WTC11 (cell line): ENCODE measurements around the gene NAA25. TPM values are rescaled to one million over a fixed set of nuclear protein-coding genes. Genes with fewer than 3 reads are reported as not detected.

Source experiments
- ATAC-seq: fragments of 200-7000 bp; cut with Tn5 transposase; 2 replicates; pipeline ENCODE4 v1.10.0; 2021; ENCODE audit warnings: mild to moderate bottlenecking, moderate library complexity
- CTCF ChIA-PET: fragments of 300-600 bp; sonication (Branson Sonifier 250); formaldehyde crosslinking; loops from one replicate; lab custom pipeline; 2021; ENCODE audit warnings: antibody characterized with exemption; lab: Charles Lee
- POLR2A ChIA-PET: fragments of 350-600 bp; sonication (Branson Sonifier 250); formaldehyde crosslinking; loops from one replicate; lab custom pipeline; 2021; ENCODE audit warnings: antibody characterized with exemption; lab: Charles Lee
- DNase-seq: peaks from one replicate; pipeline ENCODE4 v3.0.0; 2021; ENCODE audit warnings: low spot score
- H3K27ac Mint-ChIP-seq: 2 replicates; pipeline ENCODE4 v1.8.0; 2021; ENCODE audit warnings: mixed read lengths
- H3K27me3 Mint-ChIP-seq: 2 replicates; pipeline ENCODE4 v1.8.0; 2021; ENCODE audit warnings: low read depth, mild to moderate bottlenecking, moderate library complexity, mixed read lengths
- H3K36me3 Mint-ChIP-seq: 2 replicates; pipeline ENCODE4 v1.8.0; 2021; ENCODE audit warnings: mixed read lengths
- H3K4me1 Mint-ChIP-seq: 2 replicates; pipeline ENCODE4 v1.8.0; 2022; ENCODE audit warnings: mixed read lengths
- H3K4me3 Mint-ChIP-seq: 2 replicates; pipeline ENCODE4 v1.8.0; 2021; ENCODE audit warnings: mild to moderate bottlenecking, moderate library complexity, mixed read lengths
- H3K9me3 Mint-ChIP-seq: 2 replicates; pipeline ENCODE4 v1.8.0; 2021; ENCODE audit warnings: mixed read lengths
- AR ChIP-seq: fragments of 250-450 bp; sonication (Bioruptor Pico); IDR thresholded peaks from 2 replicates; pipeline ENCODE4 v1.9.0; 2021; ENCODE audit warnings: mild to moderate bottlenecking
- ATF3 ChIP-seq: sonication (generic); formaldehyde crosslinking; conservative IDR thresholded peaks from 2 replicates; pipeline ENCODE4 v1.8.1; 2022; ENCODE audit warnings: mild to moderate bottlenecking, missing genetic modification reagents
- EMX1 ChIP-seq: fragments of 250-450 bp; sonication (Bioruptor Pico); IDR thresholded peaks from 2 replicates; pipeline ENCODE4 v1.8.0; 2021; ENCODE audit warnings: mild to moderate bottlenecking
- ETV6 ChIP-seq: sonication (generic); formaldehyde crosslinking; IDR thresholded peaks from 2 replicates; pipeline ENCODE4 v1.8.1; 2022; ENCODE audit warnings: mild to moderate bottlenecking, missing genetic modification reagents
- FOXP1 ChIP-seq: sonication (generic); formaldehyde crosslinking; IDR thresholded peaks from 2 replicates; pipeline ENCODE4 v1.8.0; 2022; ENCODE audit warnings: missing genetic modification reagents, mild to moderate bottlenecking, moderate library complexity, borderline replicate concordance
- IRF2 ChIP-seq: sonication (generic); formaldehyde crosslinking; IDR thresholded peaks from 2 replicates; pipeline ENCODE4 v1.8.0; 2022; ENCODE audit warnings: low read depth, missing genetic modification reagents, borderline replicate concordance
- JUN ChIP-seq: sonication (generic); formaldehyde crosslinking; IDR thresholded peaks from 2 replicates; pipeline ENCODE4 v1.8.0; 2023; ENCODE audit warnings: mild to moderate bottlenecking, missing genetic modification reagents
- MLX ChIP-seq: sonication (generic); formaldehyde crosslinking; IDR thresholded peaks from 2 replicates; pipeline ENCODE4 v1.8.1; 2023; ENCODE audit warnings: mild to moderate bottlenecking, missing genetic modification reagents, moderate library complexity
- NR2C2 ChIP-seq: sonication (generic); formaldehyde crosslinking; IDR thresholded peaks from 2 replicates; pipeline ENCODE4 v1.8.0; 2022; ENCODE audit warnings: mild to moderate bottlenecking, missing genetic modification reagents
- PRRX2 ChIP-seq: fragments of 250-450 bp; sonication (Bioruptor Pico); IDR thresholded peaks from 2 replicates; pipeline ENCODE4 v1.8.0; 2021; ENCODE audit warnings: mild to moderate bottlenecking
- STAT6 ChIP-seq: sonication (generic); formaldehyde crosslinking; conservative IDR thresholded peaks from 2 replicates; pipeline ENCODE4 v1.8.1; 2023; ENCODE audit warnings: mild to moderate bottlenecking, low read depth, missing genetic modification reagents, moderate library complexity
- TEAD4 ChIP-seq: sonication (generic); formaldehyde crosslinking; IDR thresholded peaks from 2 replicates; pipeline ENCODE4 v1.8.0; 2022; ENCODE audit warnings: mild to moderate bottlenecking, missing genetic modification reagents
- total RNA-seq: library from RNA; stranded (reverse); gene quantifications from 3 replicates; pipeline ENCODE4 v1.2.3, GENCODE V29; 2021
- TF ChIP-seq, protein P1 (sequence below): sonication (generic); formaldehyde crosslinking; IDR thresholded peaks from 2 replicates; pipeline ENCODE4 v1.8.1; 2022; ENCODE audit warnings: low read depth, missing genetic modification reagents, borderline replicate concordance
- TF ChIP-seq, protein P2 (sequence below): fragments of 250-450 bp; sonication (Bioruptor Pico); conservative IDR thresholded peaks from 2 replicates; pipeline ENCODE4 v1.9.0; 2021; ENCODE audit warnings: mild to moderate bottlenecking

NAA25 gene
- total RNA-seq, 1 experiment from 2014 or later, result 47.5 TPM

- ATAC-seq, result no peak
- no peak overlapping the region for H3K27ac Mint-ChIP-seq
- H3K36me3 Mint-ChIP-seq, result no peaks in the 10 kb centered on the region
- H3K27me3 Mint-ChIP-seq, result no peaks in the 10 kb centered on the region
- ChIA-PET CTCF (no interaction called here), POLR2A (no interaction called here)
- no peaks in the 10 kb centered on the region for H3K9me3 Mint-ChIP-seq
- H3K4me3 Mint-ChIP-seq, result no peak overlapping the region
- H3K4me1 Mint-ChIP-seq, result peaks cover 19% of the 10 kb centered on the region
- DNase-seq, result no peak
- TF ChIP-seq TEAD4 (CRISPR knock-in tag) (no peak), STAT6 (no peak), MLX (CRISPR knock-in tag) (no peak), ATF3 (CRISPR knock-in tag) (no peak), FOXP1 (CRISPR knock-in tag) (no peak), JUN (no peak), PRRX2 (no peak), EMX1 (CRISPR knock-in tag) (no peak)
- TF ChIP-seq, protein P1, sequence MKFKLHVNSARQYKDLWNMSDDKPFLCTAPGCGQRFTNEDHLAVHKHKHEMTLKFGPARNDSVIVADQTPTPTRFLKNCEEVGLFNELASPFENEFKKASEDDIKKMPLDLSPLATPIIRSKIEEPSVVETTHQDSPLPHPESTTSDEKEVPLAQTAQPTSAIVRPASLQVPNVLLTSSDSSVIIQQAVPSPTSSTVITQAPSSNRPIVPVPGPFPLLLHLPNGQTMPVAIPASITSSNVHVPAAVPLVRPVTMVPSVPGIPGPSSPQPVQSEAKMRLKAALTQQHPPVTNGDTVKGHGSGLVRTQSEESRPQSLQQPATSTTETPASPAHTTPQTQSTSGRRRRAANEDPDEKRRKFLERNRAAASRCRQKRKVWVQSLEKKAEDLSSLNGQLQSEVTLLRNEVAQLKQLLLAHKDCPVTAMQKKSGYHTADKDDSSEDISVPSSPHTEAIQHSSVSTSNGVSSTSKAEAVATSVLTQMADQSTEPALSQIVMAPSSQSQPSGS, result no peak
- TF ChIP-seq, protein P2, sequence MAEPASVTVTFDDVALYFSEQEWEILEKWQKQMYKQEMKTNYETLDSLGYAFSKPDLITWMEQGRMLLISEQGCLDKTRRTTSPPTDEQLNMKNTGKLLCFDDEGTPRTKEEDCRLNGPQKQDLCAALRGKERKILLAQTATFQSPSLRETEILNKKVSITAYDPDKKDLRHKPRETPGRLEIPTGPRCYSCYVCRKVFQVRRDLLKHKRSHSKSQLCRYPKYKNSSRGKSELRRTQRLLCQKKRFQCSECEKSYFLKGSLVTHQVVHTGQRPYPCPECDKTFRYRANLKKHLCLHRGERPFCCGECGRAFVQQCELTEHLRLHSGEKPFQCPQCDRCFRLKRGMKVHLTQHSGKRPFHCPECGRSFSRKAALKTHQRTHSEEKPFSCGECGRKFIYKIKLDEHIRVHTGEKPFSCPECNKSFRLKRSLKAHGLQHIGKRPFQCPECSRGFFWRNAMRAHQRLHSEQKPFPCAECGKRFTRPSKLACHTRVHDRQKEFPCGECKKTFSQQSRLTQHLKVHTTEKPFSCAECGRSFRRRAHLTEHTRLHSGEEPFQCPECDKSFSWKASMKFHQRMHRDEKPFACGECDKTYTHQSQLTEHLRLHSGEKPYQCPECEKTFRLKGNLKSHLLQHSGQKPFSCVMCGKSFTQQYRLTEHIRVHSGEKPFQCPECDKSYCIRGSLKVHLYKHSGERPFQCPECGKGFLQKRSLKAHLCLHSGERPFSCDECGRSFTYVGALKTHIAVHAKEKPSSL (CRISPR knock-in tag), result no peak
- TF ChIP-seq, all 79 proteins: peak for 0
These were observed 9.1 kb upstream of the NAA25 start for GRCh38 chr12:112117685-112118084.

- no peaks in the 10 kb centered on the region for H3K36me3 Mint-ChIP-seq
- peak overlapping the region; percentile 33 for H3K4me3 Mint-ChIP-seq
- H3K27ac Mint-ChIP-seq, result peak overlapping the region; percentile 90
These were observed 7.9 kb upstream of the NAA25 start for GRCh38 chr12:112116232-112117060.

More at GRCh38 chr12:112116232-112117060, 7.9 kb upstream of the NAA25 start:
- no peaks in the 10 kb centered on the region for H3K27me3 Mint-ChIP-seq
- H3K4me1 Mint-ChIP-seq, result peaks cover 20% of the 10 kb centered on the region
- TF ChIP-seq IRF2 (CRISPR knock-in tag) (no peak), ETV6 (CRISPR knock-in tag) (peak; percentile 62; the same call in 1 of the 2 replicates), AR (CRISPR knock-in tag) (no peak), NR2C2 (CRISPR knock-in tag) (no peak)
- ChIA-PET POLR2A (interaction anchor here (0.5 to 1.5 kb wide), 4 partner anchors 9 to 203 kb away, joined by 3 to 13 read pairs (median 5); partner anchors contain the start of gene TRAFD1), CTCF (interaction anchor here (0.7 to 1.0 kb wide), 3 partner anchors 9 to 172 kb away, joined by 3 to 5 read pairs (median 4); partner anchors contain the start of gene TRAFD1)
- no peaks in the 10 kb centered on the region for H3K9me3 Mint-ChIP-seq
- DNase-seq (peak; percentile 77), ATAC-seq (peak; percentile 99)
